ENCODE measurements around the gene UBE2J1. TPM values are rescaled to one million over a fixed set of nuclear protein-coding genes. Genes with fewer than 3 reads are reported as not detected.

Gene UBE2J1
- total and polyA plus RNA-seq, 4 donors, result 14.7 to 26.4 (median 18.0) TPM

DNA sequence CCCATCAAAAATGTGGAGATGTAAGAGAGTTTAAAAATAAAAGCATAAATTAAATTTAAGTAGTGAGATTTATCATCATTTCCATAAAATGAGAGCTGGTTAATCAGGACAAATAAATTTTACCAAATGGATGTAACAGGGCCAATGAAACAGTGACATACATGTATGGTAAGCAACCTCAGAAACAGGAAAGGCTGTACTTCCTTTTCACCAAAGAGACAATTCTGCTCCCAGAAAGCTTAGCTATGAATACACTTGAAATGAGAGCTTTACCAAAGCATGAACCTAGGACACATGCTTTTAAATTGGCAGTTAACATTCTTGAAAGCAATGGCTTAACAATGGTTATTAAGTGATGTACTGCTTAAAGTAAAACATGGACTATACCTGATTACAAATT is 12.1 kb upstream of the UBE2J1 start:
- H3K9ac ChIP-seq (ENCODE audit: low read depth in 1 of 2, low read length in 2 of 2), result no peak overlapping the region
- H3K4me1 ChIP-seq (ENCODE audit: control insufficient read depth in 4 of 4, insufficient read depth in 4 of 4, low read length in 3 of 4), result peaks cover 0 to 7% (median 2%) of the 10 kb centered on the region in 4 donors
- H3K36me3 ChIP-seq (ENCODE audit: control insufficient read depth in 4 of 4, insufficient read depth in 3 of 4, low read depth in 1 of 4, low read length in 3 of 4), result no peaks in the 10 kb centered on the region
- H3K4me3 ChIP-seq (ENCODE audit: low read depth in 1 of 3, low read length in 3 of 3), result no peak overlapping the region
- TF ChIP-seq HNF4G (IDR thresholded peaks at IDR 0.05) (no peak), EGR1 (IDR thresholded peaks at IDR 0.05; ENCODE audit: low read depth in 2 of 2) (no peak), FOXA2 (IDR thresholded peaks at IDR 0.05) (no peak), TAF1 (conservative IDR thresholded peaks at IDR 0.05) (no peak)
- TF ChIP-seq, protein P1, sequence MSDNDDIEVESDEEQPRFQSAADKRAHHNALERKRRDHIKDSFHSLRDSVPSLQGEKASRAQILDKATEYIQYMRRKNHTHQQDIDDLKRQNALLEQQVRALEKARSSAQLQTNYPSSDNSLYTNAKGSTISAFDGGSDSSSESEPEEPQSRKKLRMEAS (IDR thresholded peaks at IDR 0.05), result no peak
- TF ChIP-seq, protein P2, sequence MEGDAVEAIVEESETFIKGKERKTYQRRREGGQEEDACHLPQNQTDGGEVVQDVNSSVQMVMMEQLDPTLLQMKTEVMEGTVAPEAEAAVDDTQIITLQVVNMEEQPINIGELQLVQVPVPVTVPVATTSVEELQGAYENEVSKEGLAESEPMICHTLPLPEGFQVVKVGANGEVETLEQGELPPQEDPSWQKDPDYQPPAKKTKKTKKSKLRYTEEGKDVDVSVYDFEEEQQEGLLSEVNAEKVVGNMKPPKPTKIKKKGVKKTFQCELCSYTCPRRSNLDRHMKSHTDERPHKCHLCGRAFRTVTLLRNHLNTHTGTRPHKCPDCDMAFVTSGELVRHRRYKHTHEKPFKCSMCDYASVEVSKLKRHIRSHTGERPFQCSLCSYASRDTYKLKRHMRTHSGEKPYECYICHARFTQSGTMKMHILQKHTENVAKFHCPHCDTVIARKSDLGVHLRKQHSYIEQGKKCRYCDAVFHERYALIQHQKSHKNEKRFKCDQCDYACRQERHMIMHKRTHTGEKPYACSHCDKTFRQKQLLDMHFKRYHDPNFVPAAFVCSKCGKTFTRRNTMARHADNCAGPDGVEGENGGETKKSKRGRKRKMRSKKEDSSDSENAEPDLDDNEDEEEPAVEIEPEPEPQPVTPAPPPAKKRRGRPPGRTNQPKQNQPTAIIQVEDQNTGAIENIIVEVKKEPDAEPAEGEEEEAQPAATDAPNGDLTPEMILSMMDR (IDR thresholded peaks at IDR 0.05; ENCODE audit: low read depth, low read length, missing input control), result no peak
- TF ChIP-seq, protein P3, sequence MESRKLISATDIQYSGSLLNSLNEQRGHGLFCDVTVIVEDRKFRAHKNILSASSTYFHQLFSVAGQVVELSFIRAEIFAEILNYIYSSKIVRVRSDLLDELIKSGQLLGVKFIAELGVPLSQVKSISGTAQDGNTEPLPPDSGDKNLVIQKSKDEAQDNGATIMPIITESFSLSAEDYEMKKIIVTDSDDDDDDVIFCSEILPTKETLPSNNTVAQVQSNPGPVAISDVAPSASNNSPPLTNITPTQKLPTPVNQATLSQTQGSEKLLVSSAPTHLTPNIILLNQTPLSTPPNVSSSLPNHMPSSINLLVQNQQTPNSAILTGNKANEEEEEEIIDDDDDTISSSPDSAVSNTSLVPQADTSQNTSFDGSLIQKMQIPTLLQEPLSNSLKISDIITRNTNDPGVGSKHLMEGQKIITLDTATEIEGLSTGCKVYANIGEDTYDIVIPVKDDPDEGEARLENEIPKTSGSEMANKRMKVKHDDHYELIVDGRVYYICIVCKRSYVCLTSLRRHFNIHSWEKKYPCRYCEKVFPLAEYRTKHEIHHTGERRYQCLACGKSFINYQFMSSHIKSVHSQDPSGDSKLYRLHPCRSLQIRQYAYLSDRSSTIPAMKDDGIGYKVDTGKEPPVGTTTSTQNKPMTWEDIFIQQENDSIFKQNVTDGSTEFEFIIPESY (IDR thresholded peaks at IDR 0.05), result no peak
- TF ChIP-seq, protein P4, sequence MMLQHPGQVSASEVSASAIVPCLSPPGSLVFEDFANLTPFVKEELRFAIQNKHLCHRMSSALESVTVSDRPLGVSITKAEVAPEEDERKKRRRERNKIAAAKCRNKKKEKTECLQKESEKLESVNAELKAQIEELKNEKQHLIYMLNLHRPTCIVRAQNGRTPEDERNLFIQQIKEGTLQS (IDR thresholded peaks at IDR 0.05), result no peak
- H3K27ac ChIP-seq (ENCODE audit: low read depth in 1 of 2, low read length in 2 of 2), result no peak overlapping the region
- no peaks in the 10 kb centered on the region for H3K27me3 ChIP-seq (ENCODE audit: control insufficient read depth in 4 of 4, insufficient read depth in 4 of 4, low read length in 3 of 4)
- no peak for DNase-seq (ENCODE audit: low spot score)
- no peaks in the 10 kb centered on the region for H3K9me3 ChIP-seq (ENCODE audit: control insufficient read depth in 4 of 4, low read length in 3 of 4)

DNA sequence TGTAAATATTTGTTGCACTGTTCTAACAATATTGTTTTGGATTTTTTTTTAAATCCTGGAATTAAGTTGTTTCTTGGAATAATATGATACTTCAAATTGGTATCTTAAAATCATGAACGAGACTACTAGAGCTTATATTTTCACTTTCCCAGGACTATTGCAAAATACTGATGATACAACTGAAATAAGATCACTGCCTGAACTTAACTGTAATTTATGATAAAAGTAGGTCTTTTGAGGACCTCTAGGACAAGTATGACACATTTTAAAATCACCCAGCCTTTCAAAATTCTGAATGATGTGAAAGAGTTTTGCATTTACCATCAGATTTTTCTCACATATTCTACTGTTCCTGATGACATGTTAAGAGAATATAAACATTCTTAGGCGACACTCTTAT is 8.6 kb upstream of the UBE2J1 start:
- Histone ChIP-seq H3K36me3 (ENCODE audit: control insufficient read depth in 4 of 4, insufficient read depth in 3 of 4, low read depth in 1 of 4, low read length in 3 of 4) (no peaks in the 10 kb centered on the region), H3K4me3 (ENCODE audit: low read depth in 1 of 3, low read length in 3 of 3) (no peak overlapping the region), H3K27ac (ENCODE audit: low read depth in 1 of 2, low read length in 2 of 2) (no peak overlapping the region), H3K27me3 (ENCODE audit: control insufficient read depth in 4 of 4, insufficient read depth in 4 of 4, low read length in 3 of 4) (no peaks in the 10 kb centered on the region), H3K4me1 (ENCODE audit: control insufficient read depth in 4 of 4, insufficient read depth in 4 of 4, low read length in 3 of 4) (peaks cover 0 to 3% (median 0%) of the 10 kb centered on the region in 4 donors), H3K9me3 (ENCODE audit: control insufficient read depth in 4 of 4, low read length in 3 of 4) (no peaks in the 10 kb centered on the region), H3K9ac (ENCODE audit: low read depth in 1 of 2, low read length in 2 of 2) (no peak overlapping the region)
- DNase-seq (ENCODE audit: low spot score), result no peak
- 91% methylated on average over 2 of the region's 2 CpGs for WGBS
- TF ChIP-seq EGR1 (IDR thresholded peaks at IDR 0.05; ENCODE audit: low read depth in 2 of 2) (no peak), GABPA (IDR thresholded peaks at IDR 0.05 in 1 of 2, conservative IDR thresholded peaks at IDR 0.05 in 1 of 2) (no peak), YY1 (IDR thresholded peaks at IDR 0.05) (no peak), NR2F2 (IDR thresholded peaks at IDR 0.05) (no peak)
- TF ChIP-seq, protein P4 (IDR thresholded peaks at IDR 0.05), result no peak

DNA sequence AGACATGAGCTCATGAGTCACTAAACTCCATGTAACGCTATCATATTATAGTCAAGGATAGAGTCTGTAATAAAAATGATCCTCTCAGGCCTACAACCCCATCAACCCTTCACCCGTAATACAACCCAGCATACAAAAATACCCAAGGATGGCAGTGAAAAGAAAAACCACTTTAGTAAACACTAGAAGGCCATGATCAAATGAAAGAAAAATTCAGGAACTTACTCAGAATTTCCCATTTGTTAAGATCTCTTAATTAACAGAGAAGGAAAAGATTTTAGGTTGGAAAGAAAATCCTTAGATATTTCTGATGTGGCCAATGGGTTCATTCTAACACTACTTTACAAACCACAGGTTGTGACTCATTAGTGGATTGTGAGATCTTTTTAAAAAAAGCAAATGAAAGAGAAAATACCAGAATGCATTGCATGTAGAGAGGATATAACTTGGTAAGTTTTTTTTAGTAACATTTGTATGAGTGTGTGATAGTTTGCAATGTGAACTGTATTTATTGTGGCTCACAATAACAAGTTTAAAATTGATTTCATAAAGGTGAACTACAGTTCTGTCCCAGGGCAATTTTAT is 8.0 kb upstream of the UBE2J1 start:
- H3K27me3 ChIP-seq (ENCODE audit: control insufficient read depth in 4 of 4, insufficient read depth in 4 of 4, low read length in 3 of 4), result no peaks in the 10 kb centered on the region
- H3K4me1 ChIP-seq (ENCODE audit: control insufficient read depth in 4 of 4, insufficient read depth in 4 of 4, low read length in 3 of 4), result peaks cover 0 to 3% (median 0%) of the 10 kb centered on the region in 4 donors
- H3K4me3 ChIP-seq (ENCODE audit: low read depth in 1 of 3, low read length in 3 of 3), result no peak overlapping the region
- 93% methylated on average over 2 of the region's 2 CpGs for WGBS
- DNase-seq (ENCODE audit: low spot score), result no peak
- no peaks in the 10 kb centered on the region for H3K36me3 ChIP-seq (ENCODE audit: control insufficient read depth in 4 of 4, insufficient read depth in 3 of 4, low read depth in 1 of 4, low read length in 3 of 4)
- no peak overlapping the region for H3K27ac ChIP-seq (ENCODE audit: low read depth in 1 of 2, low read length in 2 of 2)
- TF ChIP-seq FOXA1 (IDR thresholded peaks at IDR 0.05), result no peak
- TF ChIP-seq GABPA (IDR thresholded peaks at IDR 0.05 in 1 of 2, conservative IDR thresholded peaks at IDR 0.05 in 1 of 2), result no peak
- no peak for TF ChIP-seq EGR1 (IDR thresholded peaks at IDR 0.05; ENCODE audit: low read depth in 2 of 2)
- TF ChIP-seq FOXA2 (IDR thresholded peaks at IDR 0.05), result no peak
- TF ChIP-seq YY1 (IDR thresholded peaks at IDR 0.05), result no peak
- no peak for TF ChIP-seq SP1 (IDR thresholded peaks at IDR 0.05)
- TF ChIP-seq RAD21 (IDR thresholded peaks at IDR 0.05), result no peak
- no peak for TF ChIP-seq RXRA (IDR thresholded peaks at IDR 0.05)
- TF ChIP-seq, protein P3 (IDR thresholded peaks at IDR 0.05), result no peak
- TF ChIP-seq, protein P4 (IDR thresholded peaks at IDR 0.05), result no peak
- TF ChIP-seq HNF4A (conservative IDR thresholded peaks at IDR 0.05), result no peak
- TF ChIP-seq NR2F2 (IDR thresholded peaks at IDR 0.05), result no peak
- TF ChIP-seq HNF4G (IDR thresholded peaks at IDR 0.05), result no peak
- no peaks in the 10 kb centered on the region for H3K9me3 ChIP-seq (ENCODE audit: control insufficient read depth in 4 of 4, low read length in 3 of 4)
- no peak overlapping the region for H3K9ac ChIP-seq (ENCODE audit: low read depth in 1 of 2, low read length in 2 of 2)

All from liver (tissue), 9 donors.